Measurements from ENCODE around the gene ZNF593OS.

The ZNF593OS gene

DNA sequence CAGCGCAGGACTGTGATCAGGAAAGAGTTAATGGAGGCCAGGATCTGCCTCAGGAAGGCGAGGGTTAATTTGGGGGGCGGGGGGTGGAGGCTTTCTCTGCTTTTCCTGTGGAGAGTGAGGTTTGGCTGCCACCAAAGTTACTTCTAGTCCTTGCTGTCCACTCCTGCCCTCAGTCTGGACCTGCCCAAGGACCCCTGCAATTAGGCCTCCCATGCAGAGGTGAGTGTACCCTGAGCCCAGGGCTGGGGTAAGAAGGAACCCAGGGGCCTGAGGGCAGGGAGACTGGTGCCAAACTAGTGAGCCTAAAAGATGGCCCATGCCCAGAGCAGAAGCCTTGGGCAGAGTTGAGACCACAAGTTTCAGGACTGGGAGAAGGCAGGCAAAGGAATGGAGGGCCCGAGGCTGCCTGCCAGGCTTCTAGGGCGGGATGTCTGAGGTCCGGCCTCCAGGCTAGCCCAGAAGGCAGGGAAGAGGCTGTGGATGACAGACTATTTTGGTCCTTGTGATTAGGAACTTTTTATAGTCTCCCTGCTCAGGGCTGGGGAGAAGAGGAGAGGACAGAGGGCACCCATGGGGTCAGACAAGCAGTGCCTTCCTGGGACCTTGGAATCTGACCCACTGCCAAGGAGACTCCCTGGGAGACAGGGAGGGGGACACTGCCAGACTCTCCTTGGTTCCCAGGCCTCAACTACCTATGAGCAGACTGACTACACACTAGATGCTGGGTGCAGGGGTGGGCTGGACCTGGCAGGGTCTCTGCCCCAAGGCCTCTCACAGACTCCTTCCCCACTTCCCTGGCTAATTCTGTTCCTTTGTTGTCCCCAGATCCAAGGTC lies 12.5 kb downstream of the ZNF593OS start, which contains the start of gene FAM110D:
FAM110D (plus strand) TSS at position 172 of the 835 bp plus-strand sequence. CDS start 2,213 bp downstream, outside the sequence.
- no peak for DNase-seq (ENCODE audit: low spot score)

DNA sequence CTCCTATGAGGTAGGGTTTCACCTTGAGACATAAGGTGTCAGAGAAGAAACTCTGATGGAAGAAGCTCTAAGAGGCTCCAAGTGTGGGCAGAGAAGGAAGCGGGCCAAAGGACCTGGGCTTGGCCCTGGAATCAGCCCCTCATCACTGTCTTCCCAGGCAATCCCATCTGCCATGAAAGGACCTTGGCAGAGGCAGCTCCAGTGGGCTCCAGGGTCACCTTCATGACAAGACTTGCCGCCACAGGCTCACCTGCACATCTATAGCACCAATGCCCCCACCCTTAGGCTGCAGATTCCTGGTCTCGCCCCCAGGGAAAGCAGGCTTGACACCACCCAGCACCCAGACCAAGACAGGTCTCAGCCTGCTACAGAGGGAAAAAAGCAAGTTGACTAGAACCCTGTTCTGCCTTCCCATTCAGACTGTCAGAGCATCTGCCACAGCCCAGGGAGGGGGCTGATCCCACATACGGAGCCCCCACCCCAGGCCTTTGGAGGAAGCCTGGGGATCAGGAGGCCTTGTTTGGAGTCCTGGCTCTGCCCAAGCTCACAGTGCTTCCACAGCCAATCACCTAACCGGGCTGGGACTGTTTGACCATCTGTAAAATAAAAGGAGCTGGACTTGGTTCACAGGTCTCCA lies 13.2 kb downstream of the ZNF593OS start:
- DNase-seq (ENCODE audit: low spot score): no peak

DNA sequence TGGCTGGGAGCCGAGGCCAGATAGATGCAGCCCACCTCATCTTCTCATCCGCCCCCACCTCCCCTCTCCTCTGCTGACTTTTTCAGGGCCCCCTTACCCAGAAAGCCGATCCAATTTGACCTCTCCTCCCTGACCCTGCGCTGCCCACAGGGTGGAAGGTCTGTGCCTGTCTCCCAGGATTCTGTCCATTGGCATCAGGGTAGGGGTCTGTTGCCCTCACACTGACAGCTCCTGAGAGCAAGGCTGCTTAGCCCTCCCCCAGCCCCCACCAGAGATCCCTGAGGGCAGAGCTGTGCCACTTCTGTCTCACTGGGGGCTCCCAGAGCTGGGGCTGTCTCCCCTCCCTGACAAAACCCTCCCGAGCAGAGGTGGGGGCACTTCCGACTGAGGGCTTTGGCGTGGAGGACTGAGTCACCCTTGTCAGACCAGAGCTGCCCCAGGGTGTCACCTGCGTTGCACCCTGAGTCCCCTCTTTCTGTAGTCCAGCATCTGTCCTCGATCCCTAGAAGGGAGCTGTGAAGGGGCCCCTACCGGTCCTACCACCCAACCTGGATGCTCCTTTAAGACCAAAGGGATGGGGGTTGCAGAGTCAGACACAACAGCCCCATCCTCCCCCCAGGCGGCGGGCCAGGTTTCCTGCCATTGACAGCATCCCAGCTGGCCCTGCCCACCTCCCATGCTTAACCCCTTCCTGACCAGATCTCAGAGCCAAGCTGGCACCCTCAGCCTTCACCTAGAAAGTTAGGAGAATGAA lies 15.2 kb downstream of the ZNF593OS start:
- DNase-seq (ENCODE audit: low spot score): no peak

DNA sequence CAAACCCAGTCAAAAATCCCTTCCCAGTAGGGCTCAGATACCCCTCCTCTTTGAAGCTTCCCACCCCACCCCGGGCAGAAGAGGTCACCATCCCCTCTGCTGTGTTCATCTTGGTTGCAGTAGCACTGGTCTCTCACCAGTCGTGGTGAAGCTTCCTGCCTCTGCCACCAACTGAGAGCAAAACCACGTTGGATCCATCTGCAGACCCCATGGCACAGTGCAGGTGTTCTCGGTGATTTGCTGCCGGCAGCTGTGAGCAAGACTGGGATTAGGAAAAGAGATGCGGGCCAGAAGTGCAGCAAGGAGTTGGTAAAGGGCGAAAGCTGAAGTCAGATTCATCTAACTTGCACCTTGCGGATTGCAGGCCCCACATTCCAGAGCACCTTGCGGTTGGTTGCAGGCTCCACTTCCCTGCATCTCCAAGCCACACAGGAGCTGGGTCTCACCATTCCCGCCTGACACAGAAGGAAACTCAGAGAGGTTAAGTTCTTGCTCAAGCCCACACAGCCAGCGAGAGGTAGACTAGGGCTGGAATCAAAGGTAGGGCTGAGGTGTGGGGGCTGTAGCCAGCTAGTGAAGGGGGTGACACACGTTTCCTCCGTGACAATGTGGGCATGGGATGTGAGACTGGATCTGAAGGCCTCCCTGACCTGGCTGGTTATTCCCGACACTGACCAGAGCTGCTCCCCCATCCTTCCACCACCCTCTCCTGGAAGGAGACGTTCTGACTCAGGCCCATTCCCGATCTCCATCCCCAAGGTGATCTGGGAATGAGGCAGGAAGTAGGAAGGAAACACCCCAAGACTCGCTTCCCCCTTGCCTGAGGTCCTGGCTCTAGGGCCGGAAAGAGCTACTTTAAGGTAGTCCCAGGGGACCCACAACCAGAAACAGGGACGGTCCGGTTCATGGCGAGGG lies 16.0 kb downstream of the ZNF593OS start:
- no peak for DNase-seq (ENCODE audit: low spot score)

GRCh38 chr1:26154750-26155149 lies 16.9 kb downstream of the ZNF593OS start:
- DNase-seq (ENCODE audit: low spot score): no peak

DNA sequence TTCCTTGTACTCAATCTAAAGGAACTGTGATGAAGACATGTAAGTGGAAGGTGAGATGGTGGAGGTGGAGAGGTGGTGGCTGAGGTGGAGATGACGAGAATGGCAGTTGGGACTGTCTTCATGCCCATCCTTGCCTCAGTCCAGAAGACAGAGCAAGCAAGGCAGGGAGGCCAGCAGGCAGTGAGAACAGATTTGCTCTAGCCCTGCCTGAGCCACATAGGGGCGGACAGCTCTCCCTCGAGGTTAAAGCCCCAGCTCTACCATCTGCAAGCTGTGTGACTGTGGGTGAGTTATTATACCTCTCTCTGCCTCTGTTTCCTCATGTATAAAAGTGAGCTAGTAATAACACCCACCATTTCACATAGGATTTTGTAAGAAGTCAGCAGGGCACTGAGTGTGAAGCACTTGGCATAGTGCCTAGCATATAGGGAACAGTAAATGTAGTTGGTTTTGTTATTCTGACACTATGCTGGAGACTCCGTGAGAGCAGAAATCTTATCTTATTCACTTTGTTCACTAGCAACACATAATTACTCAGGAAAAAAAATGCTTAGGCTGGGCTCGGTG lies 17.6 kb downstream of the ZNF593OS start:
- DNase-seq (ENCODE audit: low spot score): no peak

DNA sequence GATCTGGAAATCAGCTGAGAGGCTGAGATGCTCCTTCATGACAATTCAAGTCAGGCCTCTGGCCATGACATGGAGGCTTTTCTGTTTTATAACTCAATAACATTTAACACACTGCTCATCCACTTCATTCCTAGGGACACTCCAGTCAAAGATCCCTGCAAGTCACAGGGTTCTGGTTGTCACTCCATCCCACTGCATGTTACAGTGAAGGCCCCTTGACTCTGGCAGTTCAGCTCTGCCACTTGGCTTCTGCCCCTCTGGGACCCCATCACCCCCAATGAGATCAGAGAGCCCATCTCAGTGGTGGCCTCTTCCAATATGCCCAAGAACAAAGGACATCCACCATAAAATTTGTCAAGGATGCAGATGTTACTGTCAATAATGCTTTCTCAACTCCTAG lies 22.7 kb downstream of the ZNF593OS start:
- no peak for DNase-seq (ENCODE audit: low spot score)

DNA sequence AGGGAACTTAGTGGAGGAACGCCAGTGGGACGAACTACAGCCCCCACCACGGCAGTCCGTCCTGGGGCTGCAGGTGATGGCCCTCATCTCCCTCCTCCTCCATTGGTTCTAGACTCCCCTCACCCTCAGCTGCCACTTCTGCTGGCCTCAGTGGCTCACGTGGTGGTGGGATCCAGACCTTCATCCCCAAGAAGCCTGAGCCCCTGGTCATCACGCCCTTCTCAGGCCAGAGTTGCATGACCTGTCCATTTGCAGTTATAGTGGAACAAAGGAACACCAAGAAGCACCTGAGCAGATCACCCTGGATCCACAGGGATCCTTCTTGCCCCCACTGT lies 25.7 kb downstream of the ZNF593OS start:
- no peak for DNase-seq (ENCODE audit: low spot score)

DNA sequence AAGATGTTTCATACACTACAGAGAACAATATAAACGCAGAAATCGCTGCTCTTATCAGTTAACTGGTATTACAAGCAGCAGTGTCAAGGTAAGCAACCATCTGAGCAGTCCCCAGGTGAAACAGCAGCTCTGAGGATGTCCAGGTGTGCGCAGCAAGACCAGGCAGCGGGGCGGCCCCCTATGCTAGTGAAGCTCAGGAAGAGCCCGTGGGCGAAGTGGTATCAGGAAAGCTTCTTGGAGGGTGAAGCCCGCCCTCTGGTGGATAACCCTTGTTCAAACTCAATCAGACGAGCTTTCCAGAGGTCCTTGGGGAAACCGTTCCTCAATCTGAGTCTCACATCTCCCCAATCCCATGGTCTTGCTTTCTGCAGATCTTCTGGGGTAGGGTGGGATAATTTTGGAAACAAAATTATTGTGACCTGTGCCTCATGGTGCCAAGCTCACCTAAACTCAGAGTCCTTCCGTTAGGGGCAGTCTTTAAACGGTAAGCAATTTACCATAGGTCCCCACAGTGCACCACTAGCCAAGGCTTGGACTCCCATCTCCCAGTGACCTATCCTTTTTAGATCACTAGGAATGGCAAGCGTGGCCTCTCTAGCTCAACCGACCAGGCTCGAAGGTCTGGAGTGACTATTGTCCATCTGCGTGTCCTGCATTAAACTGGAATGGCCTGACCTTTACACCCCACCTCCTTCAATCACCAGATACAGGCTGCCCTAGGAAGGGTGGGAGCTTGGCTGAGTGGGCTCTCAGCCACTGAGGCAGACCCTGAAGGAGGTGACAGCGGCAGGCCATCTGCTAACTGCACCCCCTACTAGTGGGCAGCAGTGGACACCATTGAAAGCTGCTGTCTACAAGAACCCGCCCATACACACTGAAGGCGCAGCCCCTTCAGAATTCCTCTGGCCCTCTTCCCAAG lies 26.3 kb downstream of the ZNF593OS start:
- peak; percentile 82 for DNase-seq (ENCODE audit: low spot score)

GRCh38 chr1:26142159-26142558 lies 29.5 kb downstream of the ZNF593OS start:
- DNase-seq (ENCODE audit: low spot score): no peak

DNA sequence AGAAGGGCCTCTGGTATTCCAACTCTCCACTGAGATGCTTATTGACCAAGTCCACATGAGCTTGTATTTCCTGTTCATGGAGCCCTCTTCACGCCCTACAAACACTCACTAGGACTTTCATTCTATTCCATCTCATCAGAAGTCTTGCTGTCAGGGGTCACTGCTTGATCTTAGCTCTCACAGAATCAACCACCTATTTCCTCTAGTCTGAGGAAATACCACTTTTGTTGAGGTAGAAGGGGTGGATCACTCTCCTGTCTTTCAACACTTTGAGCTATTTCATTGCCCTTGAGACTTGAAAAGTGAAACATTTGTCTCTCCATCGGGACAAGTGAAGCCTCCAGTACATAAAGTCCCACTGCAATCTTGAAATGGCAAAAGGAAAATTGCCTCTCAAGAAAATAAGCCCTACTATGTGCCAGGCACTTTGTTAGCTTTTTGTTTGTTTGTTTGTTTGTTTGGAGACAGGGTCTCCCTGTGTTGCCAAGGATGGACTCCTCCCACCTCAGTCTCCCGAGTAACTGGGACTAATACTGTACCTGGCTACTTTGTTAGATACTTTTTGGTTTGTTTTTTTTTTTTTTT lies 32.6 kb downstream of the ZNF593OS start:
- no peak for DNase-seq (ENCODE audit: low spot score)

- DNase-seq (ENCODE audit: low spot score): no peak
These were observed 37.2 kb downstream of the ZNF593OS start for GRCh38 chr1:26134466-26134865.

DNA sequence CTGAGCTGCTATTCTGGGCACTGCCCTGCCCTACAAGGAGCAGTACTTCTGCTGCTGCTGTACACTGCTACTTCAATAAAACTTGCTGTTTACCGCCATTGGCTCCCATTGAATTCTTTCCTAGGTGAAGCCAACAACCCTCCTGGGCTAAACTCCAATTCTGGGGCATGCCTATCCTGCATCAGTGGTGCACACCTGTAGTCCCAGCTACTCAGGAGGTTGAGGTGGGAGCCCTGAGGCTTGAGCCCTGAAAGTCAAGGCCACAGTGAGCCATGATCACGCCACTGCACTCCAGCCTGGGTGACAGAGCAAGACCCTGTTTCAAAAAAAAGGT lies 38.8 kb downstream of the ZNF593OS start:
- no peak for DNase-seq (ENCODE audit: low spot score)

DNA sequence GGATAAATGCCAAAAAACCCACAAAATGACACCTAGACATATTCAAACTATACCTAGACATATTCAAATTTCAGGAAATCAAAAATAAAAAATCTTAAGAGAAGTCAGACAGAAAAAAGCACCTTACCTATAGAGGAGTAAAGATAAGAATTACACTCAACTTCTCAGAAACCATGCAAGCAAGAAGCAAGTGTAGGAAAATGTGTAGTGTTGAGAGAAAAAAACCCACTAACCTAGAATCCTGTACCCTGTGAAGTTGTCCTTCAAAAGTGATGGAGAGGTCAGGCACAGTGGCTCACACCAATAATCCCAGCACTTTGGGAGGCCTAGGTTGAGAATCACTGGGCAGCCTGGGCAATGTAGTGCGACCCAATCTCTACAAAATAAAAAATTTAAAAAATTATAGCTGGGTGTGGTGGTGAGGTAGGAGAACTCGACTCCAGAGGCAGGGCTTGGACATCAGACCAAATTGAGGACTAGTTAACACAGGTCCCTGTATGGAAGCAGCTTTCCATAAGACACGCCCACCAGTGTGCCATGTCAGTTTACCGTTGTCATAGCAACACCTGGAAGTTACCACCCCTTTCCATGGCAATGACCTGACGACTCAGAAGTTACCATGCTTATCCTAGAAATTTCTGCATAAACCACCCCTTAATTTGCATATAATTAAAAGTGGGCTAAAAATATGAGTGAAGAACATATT lies 39.4 kb downstream of the ZNF593OS start:
- no peak for DNase-seq (ENCODE audit: low spot score)

DNA sequence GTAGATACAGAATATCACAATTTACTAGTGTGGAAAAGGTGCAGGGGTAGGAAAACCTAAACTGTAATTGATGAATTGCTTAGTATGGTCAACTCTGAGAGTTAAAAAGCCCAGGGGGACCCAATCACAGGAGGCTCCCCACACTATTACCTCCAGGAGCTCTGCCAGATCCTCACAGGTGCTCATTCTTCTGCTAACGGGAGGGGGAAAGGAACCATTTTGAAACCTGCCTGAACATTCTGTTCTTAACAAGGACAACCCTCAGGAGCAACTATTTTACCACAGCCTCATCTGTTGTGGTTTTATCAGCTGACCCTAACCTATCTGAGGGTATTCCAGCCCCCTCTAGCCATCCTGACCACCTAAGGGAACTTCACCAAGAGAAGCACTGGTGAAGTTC lies 40.9 kb downstream of the ZNF593OS start:
- DNase-seq (ENCODE audit: low spot score): no peak

DNA sequence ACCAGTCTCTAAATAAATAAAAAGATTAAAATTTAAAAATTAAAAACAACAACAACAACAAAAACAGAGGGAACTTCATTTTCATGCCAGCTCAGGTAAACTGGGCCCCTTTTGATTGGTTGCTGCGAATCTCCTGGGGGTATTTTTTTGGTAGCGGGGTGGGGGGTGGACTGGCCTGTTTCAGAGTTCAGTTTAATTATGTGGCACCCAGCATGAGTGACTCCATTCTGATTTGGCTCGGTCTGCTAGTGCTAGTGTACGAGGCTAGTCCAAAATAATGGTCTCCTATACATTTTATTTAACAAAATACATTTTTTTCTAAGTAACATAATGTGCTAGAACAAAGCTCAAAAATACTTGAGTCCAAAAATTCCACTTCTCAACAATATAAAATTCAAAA lies 41.9 kb downstream of the ZNF593OS start:
- no peak for DNase-seq (ENCODE audit: low spot score)

- peak; percentile 9 for DNase-seq (ENCODE audit: low spot score)
These were observed 44.1 kb downstream of the ZNF593OS start for GRCh38 chr1:26127235-26128163.

DNA sequence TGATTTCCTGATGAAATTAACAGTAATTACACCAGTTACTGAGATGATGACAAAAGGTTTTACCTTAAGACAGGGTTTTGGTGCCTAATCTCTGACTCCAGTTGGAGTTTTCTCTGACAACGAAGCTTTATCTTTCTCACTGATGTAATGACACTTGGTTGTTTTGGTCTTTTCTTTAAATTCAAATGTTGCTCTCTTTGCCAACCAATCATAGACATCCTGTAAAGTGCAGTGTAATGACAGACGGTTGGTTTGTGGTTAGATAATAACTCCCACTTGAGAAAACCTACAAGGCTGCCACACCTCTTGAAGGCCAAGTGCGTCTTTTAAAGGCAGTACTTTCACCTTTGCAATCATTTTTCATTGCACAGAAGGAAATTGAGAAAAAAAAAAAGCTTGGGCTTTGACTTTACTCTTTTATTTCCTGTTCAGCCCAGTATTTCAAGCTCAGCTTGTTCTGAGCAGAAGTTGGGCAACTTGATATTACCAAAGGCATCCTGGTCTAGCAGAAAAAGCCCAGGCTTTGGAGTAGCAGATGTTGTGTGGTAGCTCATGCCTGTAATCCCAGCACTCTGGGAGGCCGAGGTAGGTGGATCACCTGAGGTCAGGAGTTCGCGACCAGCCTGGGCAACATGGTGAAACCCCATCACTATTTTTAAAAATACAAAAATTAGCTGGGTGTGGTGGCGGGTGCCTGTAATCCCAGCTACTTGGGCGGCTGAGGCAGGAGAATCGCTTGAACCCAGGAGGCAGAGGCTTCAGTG lies 45.1 kb downstream of the ZNF593OS start:
- peak; percentile 87 for DNase-seq (ENCODE audit: low spot score)

All from CD4-positive, alpha-beta T cell treated with Interleukin-6 at 100 ng/mL for 8 hours (primary cell).